A549 treated with AZD9567 at 1 μM for 4 hours (cell line): ENCODE data around the gene FAT2. TPM values are rescaled to one million over a fixed set of nuclear protein-coding genes. Genes with fewer than 3 reads are reported as not detected.

Source experiments
- total RNA-seq: library from RNA; stranded (reverse); fragments of 200-300 nt; extraction: Qiagen RNA extraction; gene quantifications from 5 replicates; pipeline ENCODE4 v1.2.3, GENCODE V29; 2022; ENCODE audit not compliant: insufficient read depth

Gene FAT2, protein sequence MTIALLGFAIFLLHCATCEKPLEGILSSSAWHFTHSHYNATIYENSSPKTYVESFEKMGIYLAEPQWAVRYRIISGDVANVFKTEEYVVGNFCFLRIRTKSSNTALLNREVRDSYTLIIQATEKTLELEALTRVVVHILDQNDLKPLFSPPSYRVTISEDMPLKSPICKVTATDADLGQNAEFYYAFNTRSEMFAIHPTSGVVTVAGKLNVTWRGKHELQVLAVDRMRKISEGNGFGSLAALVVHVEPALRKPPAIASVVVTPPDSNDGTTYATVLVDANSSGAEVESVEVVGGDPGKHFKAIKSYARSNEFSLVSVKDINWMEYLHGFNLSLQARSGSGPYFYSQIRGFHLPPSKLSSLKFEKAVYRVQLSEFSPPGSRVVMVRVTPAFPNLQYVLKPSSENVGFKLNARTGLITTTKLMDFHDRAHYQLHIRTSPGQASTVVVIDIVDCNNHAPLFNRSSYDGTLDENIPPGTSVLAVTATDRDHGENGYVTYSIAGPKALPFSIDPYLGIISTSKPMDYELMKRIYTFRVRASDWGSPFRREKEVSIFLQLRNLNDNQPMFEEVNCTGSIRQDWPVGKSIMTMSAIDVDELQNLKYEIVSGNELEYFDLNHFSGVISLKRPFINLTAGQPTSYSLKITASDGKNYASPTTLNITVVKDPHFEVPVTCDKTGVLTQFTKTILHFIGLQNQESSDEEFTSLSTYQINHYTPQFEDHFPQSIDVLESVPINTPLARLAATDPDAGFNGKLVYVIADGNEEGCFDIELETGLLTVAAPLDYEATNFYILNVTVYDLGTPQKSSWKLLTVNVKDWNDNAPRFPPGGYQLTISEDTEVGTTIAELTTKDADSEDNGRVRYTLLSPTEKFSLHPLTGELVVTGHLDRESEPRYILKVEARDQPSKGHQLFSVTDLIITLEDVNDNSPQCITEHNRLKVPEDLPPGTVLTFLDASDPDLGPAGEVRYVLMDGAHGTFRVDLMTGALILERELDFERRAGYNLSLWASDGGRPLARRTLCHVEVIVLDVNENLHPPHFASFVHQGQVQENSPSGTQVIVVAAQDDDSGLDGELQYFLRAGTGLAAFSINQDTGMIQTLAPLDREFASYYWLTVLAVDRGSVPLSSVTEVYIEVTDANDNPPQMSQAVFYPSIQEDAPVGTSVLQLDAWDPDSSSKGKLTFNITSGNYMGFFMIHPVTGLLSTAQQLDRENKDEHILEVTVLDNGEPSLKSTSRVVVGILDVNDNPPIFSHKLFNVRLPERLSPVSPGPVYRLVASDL (N-terminal part only)
- total RNA-seq: under 0.01 to 0.01 TPM (median 0.01 TPM) in 3 of 5 replicates, not detected in the others

DNA sequence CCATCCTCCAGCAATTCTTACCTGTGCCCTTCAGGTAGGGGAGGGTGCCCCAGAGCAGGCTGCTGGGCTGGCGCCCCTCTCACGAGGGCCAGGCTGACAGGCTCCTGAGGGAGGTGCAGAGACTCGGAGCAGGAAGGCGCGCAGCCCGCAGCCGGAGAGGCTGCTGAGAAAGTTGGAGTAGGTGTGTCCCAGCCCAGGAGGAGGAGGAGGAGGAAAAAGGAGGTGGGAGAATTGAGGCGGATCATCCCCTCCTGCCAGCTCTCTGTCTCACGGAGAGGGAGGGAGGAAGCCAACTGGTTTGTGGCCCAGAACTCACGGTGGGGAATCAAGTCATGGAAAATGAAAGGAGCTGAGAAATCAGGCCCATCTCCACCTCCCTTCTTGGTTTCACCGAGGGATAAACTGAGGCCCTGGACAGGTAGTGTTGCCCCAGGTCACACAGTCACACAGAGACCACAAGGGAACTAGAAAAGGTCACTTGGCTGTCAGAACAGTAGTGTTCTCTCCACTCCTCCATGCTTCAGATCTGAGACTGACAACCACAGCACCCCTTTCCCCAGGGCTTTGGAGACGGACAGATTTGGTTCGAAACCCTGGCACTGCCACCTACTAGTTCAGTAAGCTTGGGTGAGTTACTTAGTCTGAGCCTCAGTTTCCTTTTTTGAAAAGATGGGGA lies at the start of gene FAT2:
Gene FAT2, minus strand, starts transcription at position 188 of the 676 bp plus-strand sequence. CDS start 22,400 bp downstream, outside the sequence.

Other genes starting within 250 kb of the FAT2 start
- not detected in 5 replicates for gene SLC36A2, start 243.8 kb downstream of the FAT2 start, total RNA-seq
- 7.6 to 9.5 TPM (median 8.9 TPM) in 5 replicates for gene SLC36A1, start 143.7 kb downstream of the FAT2 start, total RNA-seq
- 15.8 to 63.9 TPM (median 17.7 TPM) in 5 replicates for gene SPARC, start 95.6 kb upstream of the FAT2 start, total RNA-seq
- 201 to 264 TPM (median 205 TPM) in 5 replicates for gene ATOX1, start 167.3 kb upstream of the FAT2 start, total RNA-seq
- gene G3BP1, start 180.6 kb upstream of the FAT2 start, total RNA-seq: 136 to 179 TPM (median 144 TPM) in 5 replicates